CD14-positive monocyte (primary cell): ENCODE data around the gene FXYD3. TPM values are rescaled to one million over a fixed set of nuclear protein-coding genes. Genes with fewer than 3 reads are reported as not detected.

Experiments used
- DNase-seq, 3 donors: peaks; one replicate each; pipeline ENCODE4 v3.0.0-alpha.2; 2011 to 2022
- H2AFZ ChIP-seq: 2 replicates; pipeline ENCODE4 v1.6.0; 2012; ENCODE audit warnings: mild to moderate bottlenecking, low read depth, low read length, inconsistent platforms; ENCODE audit not compliant: insufficient read depth, poor library complexity, severe bottlenecking
- H3K27ac ChIP-seq, 2 donors: 1 replicate in 1 of 2; 2 replicates in 1 of 2; pipeline ENCODE4 v1.5.1; 2012 to 2013; ENCODE audit warnings: low read length in 2 of 2, control low read depth in 1 of 2, inconsistent platforms in 1 of 2, low read depth in 1 of 2, mild to moderate bottlenecking in 1 of 2
- H3K27me3 ChIP-seq, 2 donors: one replicate each; pipeline versions ENCODE4 v1.6.0 to v1.6.1; 2011 to 2013; ENCODE audit warnings: low read length in 2 of 2; ENCODE audit not compliant: control insufficient read depth in 2 of 2, insufficient read depth in 2 of 2
- H3K36me3 ChIP-seq, 2 donors: replicated peaks in 1 of 2; 1 replicate in 1 of 2; 2 replicates in 1 of 2; pipeline versions ENCODE4 v1.5.1 to v1.6.1; 2012 to 2013; ENCODE audit warnings: low read length in 2 of 2, control low read depth in 1 of 2, inconsistent platforms in 1 of 2, mild to moderate bottlenecking in 1 of 2; ENCODE audit not compliant: insufficient read depth in 2 of 2, control insufficient read depth in 1 of 2
- H3K4me1 ChIP-seq, 2 donors: 1 replicate in 1 of 2; 2 replicates in 1 of 2; pipeline versions ENCODE4 v1.5.1 to v1.6.1; 2012 to 2013; ENCODE audit warnings: low read length in 2 of 2, control low read depth in 1 of 2, inconsistent platforms in 1 of 2, mild to moderate bottlenecking in 1 of 2, moderate library complexity in 1 of 2; ENCODE audit not compliant: insufficient read depth in 2 of 2, control insufficient read depth in 1 of 2
- H3K4me2 ChIP-seq: replicated peaks from 2 replicates; pipeline ENCODE3; 2012; ENCODE audit warnings: low read length, moderate library complexity, mild to moderate bottlenecking; ENCODE audit not compliant: poor library complexity, severe bottlenecking; ENCODE audit errors: extremely low read depth
- H3K4me3 ChIP-seq, 3 experiments: fragments of 200-600 bp in 1 of 3; sonication (generic) in 1 of 3; replicated peaks in 1 of 3; 1 replicate in 2 of 3; 2 replicates in 1 of 3; pipeline ENCODE4 v1.5.1; 2011 to 2013; ENCODE audit warnings: low read length in 3 of 3, mild to moderate bottlenecking in 3 of 3, control low read depth in 2 of 3, low read depth in 2 of 3, inconsistent platforms in 1 of 3, moderate library complexity in 1 of 3
- H3K79me2 ChIP-seq: 2 replicates; pipeline ENCODE4 v1.6.0; 2012; ENCODE audit warnings: mild to moderate bottlenecking, control low read depth, inconsistent platforms, low read length, moderate library complexity; ENCODE audit not compliant: insufficient read depth
- H3K9ac ChIP-seq: 2 replicates; pipeline ENCODE4 v1.6.0; 2017; ENCODE audit warnings: low read length, mild to moderate bottlenecking; ENCODE audit not compliant: insufficient read depth, poor library complexity, severe bottlenecking
- H3K9me3 ChIP-seq, 2 donors: replicated peaks in 1 of 2; 1 replicate in 1 of 2; 2 replicates in 1 of 2; pipeline versions ENCODE4 v1.5.1 to v1.6.1; 2012 to 2013; ENCODE audit warnings: low read length in 2 of 2, control low read depth in 1 of 2; ENCODE audit not compliant: control insufficient read depth in 1 of 2, insufficient read depth in 1 of 2
- H4K20me1 ChIP-seq: 2 replicates; pipeline ENCODE4 v1.6.0; 2012; ENCODE audit warnings: mild to moderate bottlenecking, low read length, control low read depth, moderate library complexity; ENCODE audit not compliant: insufficient read depth
- H3K27ac Mint-ChIP-seq, 7 donors: one replicate each; pipeline ENCODE4 v1.8.0; 2020; ENCODE audit warnings: mild to moderate bottlenecking in 7 of 7, mixed read lengths in 7 of 7, moderate library complexity in 6 of 7, inconsistent platforms in 2 of 7
- H3K27me3 Mint-ChIP-seq, 3 donors: one replicate each; pipeline ENCODE4 v1.8.0; 2021 to 2022; ENCODE audit warnings: low read depth in 3 of 3, mild to moderate bottlenecking in 3 of 3, mixed read lengths in 3 of 3, moderate library complexity in 3 of 3, inconsistent platforms in 1 of 3
- H3K36me3 Mint-ChIP-seq, 2 donors: one replicate each; pipeline ENCODE4 v1.8.0; 2020; ENCODE audit warnings: mixed read lengths in 2 of 2, inconsistent platforms in 1 of 2, mild to moderate bottlenecking in 1 of 2
- H3K4me1 Mint-ChIP-seq: one replicate; pipeline ENCODE4 v1.8.0; 2020; ENCODE audit warnings: mild to moderate bottlenecking, mixed read lengths
- H3K4me3 Mint-ChIP-seq, 2 donors: one replicate each; pipeline ENCODE4 v1.8.0; 2020; ENCODE audit warnings: mild to moderate bottlenecking in 2 of 2, mixed read lengths in 2 of 2, moderate library complexity in 1 of 2
- H3K9me3 Mint-ChIP-seq, 7 donors: one replicate each; pipeline ENCODE4 v1.8.0; 2020 to 2022; ENCODE audit warnings: mixed read lengths in 7 of 7, mild to moderate bottlenecking in 6 of 7, moderate library complexity in 6 of 7, inconsistent platforms in 2 of 7
- CTCF ChIP-seq: fragments of 200-600 bp; IDR thresholded peaks from one replicate; pipeline ENCODE4 v1.8.0; 2022; ENCODE audit warnings: antibody characterized with exemption, mild to moderate bottlenecking
- WGBS: methylation state at CpG from one replicate; pipeline ENCODE4 v1.1.5; 2013; ENCODE audit warnings: missing lambda C conversion rate; ENCODE audit not compliant: insufficient coverage; 5-methylcytosine and 5-hydroxymethylcytosine counted together
- intact Hi-C, 2 donors: fragments of 100-400 bp; cut with micrococcal nuclease; formaldehyde crosslinking; loops; one replicate each; pipeline versions ENCODE4 v1.15.0 to v1.15.1; 2023
- polyA plus RNA-seq, 3 donors: library from polyadenylated mRNA; depleted of rRNA in 1 of 3; unstranded in 2 of 3; stranded (reverse) in 1 of 3; fragments of 300-500 nt in 2 of 3; fragments of >200 nt in 1 of 3; fragmentation: Illumina TruSeq in 2 of 3; gene quantifications; 1 replicate in 2 of 3; 2 replicates in 1 of 3; pipeline ENCODE4 v1.2.3, GENCODE V29; 2012 to 2021

The FXYD3 gene
- polyA plus RNA-seq, 3 donors, result not detected

GRCh38 chr19:35087393-35087792 lies 28.2 kb upstream of the FXYD3 start:
- H3K9ac ChIP-seq, result no peak overlapping the region
- no peaks in the 10 kb centered on the region for H3K36me3 ChIP-seq
- Mint-ChIP-seq H3K27ac (no peak overlapping the region), H3K4me3 (no peak overlapping the region), H3K36me3 (no peaks in the 10 kb centered on the region), H3K9me3 (no peaks in the 10 kb centered on the region), H3K4me1 (peaks cover 8% of the 10 kb centered on the region), H3K27me3 (peaks cover 9 to 11% (median 10%) of the 10 kb centered on the region in 3 donors)
- no peak overlapping the region for H3K4me3 ChIP-seq
- no peak overlapping the region for H3K27ac ChIP-seq
- no peaks in the 10 kb centered on the region for H3K9me3 ChIP-seq
- peaks cover 0 to 6% of the 10 kb centered on the region in 2 donors for H3K27me3 ChIP-seq
- H3K4me2 ChIP-seq, result no peak overlapping the region
- TF ChIP-seq CTCF, result no peak
- no peak overlapping the region for H2AFZ ChIP-seq
- no peak for DNase-seq
- no peaks in the 10 kb centered on the region for H3K4me1 ChIP-seq
- intact Hi-C loops, result no loop called here
- H3K79me2 ChIP-seq, result no peaks in the 10 kb centered on the region
- H4K20me1 ChIP-seq, result no peaks in the 10 kb centered on the region

- Mint-ChIP-seq H3K9me3 (no peaks in the 10 kb centered on the region), H3K4me1 (peaks cover 8% of the 10 kb centered on the region), H3K27me3 (peaks cover 10 to 12% (median 10%) of the 10 kb centered on the region in 3 donors), H3K36me3 (no peaks in the 10 kb centered on the region), H3K4me3 (no peak overlapping the region), H3K27ac (no peak overlapping the region)
- H3K4me3 ChIP-seq, result no peak overlapping the region
- no peaks in the 10 kb centered on the region for H3K4me1 ChIP-seq
- no peak overlapping the region for H3K4me2 ChIP-seq
- no peaks in the 10 kb centered on the region for H3K79me2 ChIP-seq
- H4K20me1 ChIP-seq, result no peaks in the 10 kb centered on the region
- no peak for TF ChIP-seq CTCF
- no peak overlapping the region for H3K9ac ChIP-seq
- intact Hi-C loops, result no loop called here
- no peaks in the 10 kb centered on the region for H3K9me3 ChIP-seq
- peaks cover 0 to 6% of the 10 kb centered on the region in 2 donors for H3K27me3 ChIP-seq
- H3K36me3 ChIP-seq, result no peaks in the 10 kb centered on the region
- no peak overlapping the region for H2AFZ ChIP-seq
- H3K27ac ChIP-seq, result no peak overlapping the region
- 71% methylated on average over 6 of the region's 8 CpGs for WGBS
- DNase-seq, result no peak
Measured at GRCh38 chr19:35088131-35088913, 27.3 kb upstream of the FXYD3 start.
